Left renal pelvis (tissue), 4 donors: ENCODE measurements around the gene AOC2. TPM values are rescaled to one million over a fixed set of nuclear protein-coding genes. Genes with fewer than 3 reads are reported as not detected.
"Not testable (repeated sequence)": the region's sequence is repeated elsewhere in the genome, so short reads cannot be mapped to it uniquely, and the experiment has no call there.

Experiments
- DNase-seq, 4 donors: peaks; one replicate each; pipeline ENCODE4 v3.0.0-alpha.2; 2013; ENCODE audit warnings: low read depth in 4 of 4, low spot score in 3 of 4
- polyA plus RNA-seq, 4 donors: library from polyadenylated mRNA; unstranded; fragments of 120-200 nt; gene quantifications; one replicate each; pipeline ENCODE4 v1.2.1, GENCODE V29; 2013; ENCODE audit not compliant: insufficient read length in 4 of 4

Gene AOC2
- polyA plus RNA-seq, 4 donors: 0.79 to 1.9 (median 1.5) TPM

DNA sequence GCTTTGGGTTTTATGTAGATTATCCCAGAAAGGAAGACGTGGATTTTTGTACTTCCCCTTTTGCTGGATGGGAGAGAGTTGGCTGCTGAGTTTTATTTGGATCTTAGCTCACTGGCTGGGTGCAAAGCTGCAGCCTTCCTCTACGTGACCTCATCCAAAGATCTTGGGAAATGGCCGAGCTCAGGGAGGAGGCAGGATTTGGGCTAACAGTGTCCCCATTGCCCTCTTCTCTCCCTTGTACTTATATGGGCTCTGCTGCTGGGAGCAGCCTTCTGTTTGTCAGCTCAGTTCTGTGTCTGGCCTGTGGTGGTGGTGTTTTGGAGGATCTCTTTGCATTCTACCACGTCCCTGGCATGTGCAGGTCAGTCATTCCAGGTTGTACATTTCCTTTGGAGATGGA is 8.6 kb downstream of the AOC2 start:
- DNase-seq: no peak

DNA sequence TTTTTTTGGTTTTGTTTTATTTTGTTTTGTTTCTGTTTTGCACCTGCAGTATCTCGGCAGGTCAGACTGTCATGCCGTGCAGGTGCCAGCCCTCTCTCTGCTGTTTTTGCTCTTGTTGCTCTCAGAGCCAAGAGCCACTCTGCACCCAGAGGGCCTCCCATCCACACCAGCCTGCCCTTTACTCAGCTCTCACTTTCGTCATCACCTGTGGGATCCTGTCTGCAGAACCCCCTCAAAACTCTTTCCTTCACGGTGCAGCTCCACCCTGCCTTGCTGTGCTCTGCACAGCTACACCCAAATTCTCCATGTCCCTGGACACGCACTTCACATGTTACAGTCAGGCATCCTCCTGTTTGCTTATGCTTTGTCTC is 9.2 kb downstream of the AOC2 start:
- no peak for DNase-seq

DNA sequence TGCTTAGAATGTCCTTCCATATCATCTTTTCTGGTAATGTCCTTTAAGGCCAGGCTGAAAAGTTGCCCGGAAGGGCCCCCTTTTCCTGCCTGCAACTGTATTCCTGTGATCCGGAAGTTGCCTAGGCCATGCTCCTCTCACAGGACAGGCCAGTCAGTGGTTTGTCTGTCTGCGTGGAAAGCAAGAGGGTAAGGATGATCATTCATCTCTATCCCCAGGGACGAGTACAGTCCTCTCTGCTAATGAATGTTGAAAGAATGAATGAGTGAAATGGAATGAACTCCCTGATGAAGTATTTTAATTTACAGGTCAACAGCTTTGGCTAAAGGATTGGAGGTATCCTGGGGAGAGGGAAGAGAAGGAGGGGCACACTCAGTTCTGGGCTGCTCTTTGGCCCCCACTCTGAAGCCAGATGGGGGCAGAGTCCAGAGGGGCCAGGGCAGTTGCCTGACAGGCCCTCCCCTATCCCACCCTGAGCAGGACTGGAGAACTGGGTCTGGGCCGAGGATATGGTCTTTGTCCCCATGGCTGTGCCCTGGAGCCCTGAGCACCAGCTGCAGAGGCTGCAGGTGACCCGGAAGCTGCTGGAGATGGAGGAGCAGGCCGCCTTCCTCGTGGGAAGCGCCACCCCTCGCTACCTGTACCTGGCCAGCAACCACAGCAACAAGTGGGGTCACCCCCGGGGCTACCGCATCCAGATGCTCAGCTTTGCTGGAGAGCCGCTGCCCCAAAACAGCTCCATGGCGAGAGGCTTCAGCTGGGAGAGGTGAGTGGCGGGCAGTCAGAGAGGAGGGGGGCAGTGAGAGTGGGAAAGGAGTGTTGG is 9.8 kb downstream of the AOC2 start:
- no peak for DNase-seq

DNA sequence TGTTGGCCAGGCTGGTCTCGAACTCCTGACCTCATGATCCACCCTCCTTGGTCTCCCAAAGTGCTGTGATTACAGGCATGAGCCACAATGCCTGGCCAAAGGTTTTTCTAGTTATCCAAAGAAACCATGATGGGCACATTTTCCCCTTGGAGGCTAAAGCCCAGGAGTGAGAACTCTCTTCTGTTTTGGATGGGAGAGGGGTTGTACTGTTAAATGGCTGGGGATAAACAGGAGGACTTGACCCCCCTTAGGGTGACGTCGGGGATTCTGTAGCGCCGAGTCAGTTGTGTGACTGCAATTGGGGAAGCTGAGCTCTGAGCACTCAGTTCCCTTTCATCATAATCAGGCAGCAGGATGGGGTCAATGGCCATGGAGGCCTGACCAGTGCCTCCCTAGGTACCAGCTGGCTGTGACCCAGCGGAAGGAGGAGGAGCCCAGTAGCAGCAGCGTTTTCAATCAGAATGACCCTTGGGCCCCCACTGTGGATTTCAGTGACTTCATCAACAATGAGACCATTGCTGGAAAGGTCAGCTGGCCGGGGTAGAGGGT is 10.7 kb downstream of the AOC2 start:
- DNase-seq: no peak

DNA sequence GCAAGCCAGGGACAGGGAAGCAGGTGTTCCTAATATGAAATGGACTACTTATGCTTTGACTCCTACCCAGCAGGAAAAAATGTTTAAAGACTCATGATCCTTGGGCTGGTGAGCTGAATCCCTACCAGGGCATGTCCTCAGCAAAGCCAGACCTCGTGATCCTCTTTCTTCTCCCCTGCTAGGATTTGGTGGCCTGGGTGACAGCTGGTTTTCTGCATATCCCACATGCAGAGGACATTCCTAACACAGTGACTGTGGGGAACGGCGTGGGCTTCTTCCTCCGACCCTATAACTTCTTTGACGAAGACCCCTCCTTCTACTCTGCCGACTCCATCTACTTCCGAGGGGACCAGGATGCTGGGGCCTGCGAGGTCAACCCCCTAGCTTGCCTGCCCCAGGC is 11.7 kb downstream of the AOC2 start:
- DNase-seq: not testable (repeated sequence)

DNA sequence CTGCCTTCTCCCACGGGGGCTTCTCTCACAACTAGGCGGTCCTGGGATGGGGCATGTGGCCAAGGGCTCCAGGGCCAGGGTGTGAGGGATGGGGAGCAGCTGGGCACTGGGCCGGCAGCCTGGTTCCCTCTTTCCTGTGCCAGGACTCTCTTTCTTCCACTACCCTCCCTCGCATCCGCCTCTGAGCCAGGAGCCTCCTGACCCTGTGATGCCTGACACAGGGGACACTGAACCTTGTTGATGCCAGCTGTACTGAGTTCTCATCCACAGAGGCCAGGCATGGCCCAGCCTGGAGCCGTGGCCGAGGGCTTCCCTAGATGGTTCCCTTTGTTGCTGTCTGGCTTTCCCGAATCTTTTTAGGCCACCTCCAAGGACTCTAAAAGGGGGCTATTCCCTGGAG is 12.1 kb downstream of the AOC2 start:
- DNase-seq: not testable (repeated sequence)

DNA sequence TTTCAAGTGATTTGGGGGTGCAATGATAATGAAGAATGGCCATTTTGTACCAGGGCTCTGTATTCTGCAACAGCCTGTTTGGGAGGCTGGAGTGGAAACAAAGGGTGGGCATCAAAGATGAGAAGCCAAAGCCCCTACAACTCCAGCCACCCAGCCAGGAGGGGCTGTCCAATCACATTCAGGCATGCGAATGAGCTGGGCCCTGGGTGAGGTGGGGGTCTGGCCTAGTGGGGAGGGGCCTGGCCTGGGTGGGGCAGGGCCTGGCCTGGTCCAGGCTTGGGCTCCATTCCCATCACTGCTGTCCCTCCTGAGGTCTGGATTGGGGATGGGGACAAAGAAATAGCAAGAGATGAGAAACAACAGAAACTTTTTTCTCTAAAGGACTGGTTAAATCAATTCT is 13.0 kb downstream of the AOC2 start:
- no peak for DNase-seq

DNA sequence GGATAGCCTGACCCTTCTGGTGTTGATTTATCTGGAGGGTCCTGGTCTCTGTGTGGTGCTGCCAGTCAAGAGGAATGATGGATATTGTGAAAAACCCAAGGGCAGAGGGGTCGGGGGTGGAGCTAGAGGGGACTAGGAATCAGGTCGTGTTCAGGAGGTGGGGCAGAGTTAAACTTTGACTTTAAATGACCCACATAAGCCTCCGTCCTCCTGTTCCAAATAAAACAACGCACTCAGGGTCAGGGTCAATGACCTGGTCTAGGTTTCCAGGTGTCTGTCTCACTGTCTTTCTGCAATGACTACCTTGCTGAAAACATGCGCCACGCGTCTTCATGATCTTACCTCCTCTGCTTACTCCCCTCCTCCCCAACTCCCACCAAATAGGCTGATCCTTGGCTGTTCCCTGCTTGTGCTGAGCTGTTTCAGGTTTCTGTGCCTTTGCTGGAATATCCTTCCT is 21.3 kb downstream of the AOC2 start:
- DNase-seq: no peak

DNA sequence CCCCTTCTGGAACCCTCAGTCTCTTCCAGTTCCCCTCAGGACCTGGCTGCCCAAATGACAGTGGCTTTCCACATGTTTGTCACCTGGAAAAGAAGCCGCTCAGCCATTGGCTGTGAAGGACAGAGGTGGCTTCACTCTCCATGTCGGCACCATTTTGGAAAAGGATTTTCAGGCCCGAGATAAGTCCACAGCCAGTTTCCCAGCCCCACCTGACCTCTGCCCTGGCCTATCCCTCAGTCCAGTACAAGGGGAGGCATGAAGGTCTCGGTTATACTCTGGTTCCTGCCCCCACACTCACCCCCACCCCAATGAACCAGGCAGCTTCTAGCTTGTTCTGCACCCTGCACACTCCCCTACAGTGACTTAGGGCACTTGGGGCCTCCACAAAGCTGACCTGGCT is 21.8 kb downstream of the AOC2 start:
- no peak for DNase-seq

DNA sequence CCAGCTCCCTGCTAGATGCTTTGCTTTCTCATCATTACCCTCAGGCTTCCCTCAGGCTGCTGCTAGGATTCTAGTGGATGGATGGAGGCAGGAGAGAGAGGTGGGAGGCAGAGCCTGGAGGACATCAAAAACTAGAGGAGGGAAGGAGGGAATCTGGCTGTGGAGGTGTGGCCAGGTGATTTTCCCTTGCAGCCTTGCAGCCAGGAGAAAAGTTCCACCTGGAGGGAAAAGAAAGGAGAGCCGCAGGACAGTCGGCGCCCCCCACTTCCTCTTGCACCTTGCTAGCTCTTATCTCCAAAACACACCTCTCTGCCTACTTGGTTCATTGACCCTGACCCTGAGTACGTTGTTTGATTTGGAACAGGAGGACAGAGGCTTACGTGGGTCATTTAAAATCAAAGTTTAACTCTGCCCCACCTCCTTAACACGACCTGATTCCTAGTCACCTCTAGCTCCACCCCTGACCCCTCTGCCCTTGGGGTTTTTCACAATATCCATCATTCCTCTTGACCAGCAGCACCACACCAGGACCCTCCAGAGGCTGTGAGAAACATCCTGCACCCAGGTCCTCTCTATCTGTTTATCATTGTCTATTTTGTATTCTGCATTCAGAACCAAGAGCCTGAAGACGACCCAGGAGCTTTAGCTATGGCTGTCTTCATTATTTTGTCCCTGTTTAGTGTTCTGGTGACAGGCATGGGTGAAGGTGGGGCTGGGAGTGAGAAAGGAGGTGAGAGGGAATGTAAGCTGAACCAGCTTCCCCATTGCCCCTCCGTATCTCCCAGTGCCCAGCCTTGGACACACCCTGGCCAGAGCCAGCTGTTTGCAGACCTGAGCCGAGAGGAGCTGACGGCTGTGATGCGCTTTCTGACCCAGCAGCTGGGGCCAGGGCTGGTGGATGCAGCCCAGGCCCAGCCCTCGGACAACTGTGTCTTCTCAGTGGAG is 22.5 kb downstream of the AOC2 start:
- no peak for DNase-seq

DNA sequence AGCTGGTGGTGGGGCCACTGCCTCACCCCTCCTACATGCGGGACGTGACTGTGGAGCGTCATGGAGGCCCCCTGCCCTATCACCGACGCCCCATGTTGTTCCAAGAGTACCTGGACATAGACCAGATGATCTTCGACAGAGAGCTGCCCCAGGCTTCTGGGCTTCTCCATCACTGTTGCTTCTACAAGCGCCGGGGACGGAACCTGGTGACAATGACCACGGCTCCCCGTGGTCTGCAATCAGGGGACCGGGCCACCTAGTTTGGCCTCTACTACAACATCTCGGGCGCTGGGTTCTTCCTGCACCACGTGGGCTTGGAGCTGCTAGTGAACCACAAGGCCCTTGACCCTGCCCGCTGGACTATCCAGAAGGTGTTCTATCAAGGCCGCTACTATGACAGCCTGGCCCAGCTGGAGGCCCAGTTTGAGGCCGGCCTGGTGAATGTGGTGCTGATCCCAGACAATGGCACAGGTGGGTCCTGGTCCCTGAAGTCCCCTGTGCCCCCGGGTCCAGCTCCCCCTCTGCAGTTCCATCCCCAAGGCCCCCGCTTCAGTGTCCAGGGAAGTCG is 23.4 kb downstream of the AOC2 start:
- DNase-seq: not testable (repeated sequence)

DNA sequence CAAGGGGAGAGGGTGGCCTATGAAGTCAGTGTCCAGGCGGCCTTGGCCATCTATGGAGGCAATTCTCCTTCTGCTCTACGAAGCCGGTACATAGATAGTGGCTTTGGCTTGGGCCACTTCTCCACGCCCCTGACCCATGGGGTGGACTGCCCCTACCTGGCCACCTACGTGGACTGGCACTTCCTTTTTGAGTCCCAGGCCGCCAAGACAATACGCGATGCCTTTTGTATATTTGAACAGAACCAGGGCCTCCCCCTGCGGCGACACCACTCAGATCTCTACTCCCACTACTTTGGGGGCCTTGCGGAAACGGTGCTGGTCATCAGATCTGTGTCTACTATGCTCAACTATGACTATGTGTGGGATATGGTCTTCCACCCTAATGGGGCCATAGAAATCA is 24.0 kb downstream of the AOC2 start:
- DNase-seq: no peak

DNA sequence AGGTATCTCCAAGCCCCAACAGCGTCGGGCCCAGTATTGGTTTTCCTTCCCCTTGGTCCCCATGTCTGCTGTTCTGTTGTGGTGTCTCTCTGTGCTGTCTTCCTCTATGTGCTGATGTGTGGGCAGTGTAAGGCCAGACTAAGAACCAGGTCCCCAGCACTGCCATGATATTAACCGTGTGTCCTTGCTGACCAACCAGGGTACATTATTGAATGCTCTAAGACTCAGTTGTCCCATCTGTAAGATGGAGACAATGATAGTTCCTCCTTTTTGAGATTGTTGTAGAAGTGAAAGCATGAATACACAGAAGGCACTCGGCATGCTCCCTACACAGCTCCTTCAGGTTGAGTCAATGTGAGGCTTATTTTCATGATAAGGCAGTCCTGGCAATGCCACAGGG is 27.3 kb downstream of the AOC2 start:
- DNase-seq: no peak

DNA sequence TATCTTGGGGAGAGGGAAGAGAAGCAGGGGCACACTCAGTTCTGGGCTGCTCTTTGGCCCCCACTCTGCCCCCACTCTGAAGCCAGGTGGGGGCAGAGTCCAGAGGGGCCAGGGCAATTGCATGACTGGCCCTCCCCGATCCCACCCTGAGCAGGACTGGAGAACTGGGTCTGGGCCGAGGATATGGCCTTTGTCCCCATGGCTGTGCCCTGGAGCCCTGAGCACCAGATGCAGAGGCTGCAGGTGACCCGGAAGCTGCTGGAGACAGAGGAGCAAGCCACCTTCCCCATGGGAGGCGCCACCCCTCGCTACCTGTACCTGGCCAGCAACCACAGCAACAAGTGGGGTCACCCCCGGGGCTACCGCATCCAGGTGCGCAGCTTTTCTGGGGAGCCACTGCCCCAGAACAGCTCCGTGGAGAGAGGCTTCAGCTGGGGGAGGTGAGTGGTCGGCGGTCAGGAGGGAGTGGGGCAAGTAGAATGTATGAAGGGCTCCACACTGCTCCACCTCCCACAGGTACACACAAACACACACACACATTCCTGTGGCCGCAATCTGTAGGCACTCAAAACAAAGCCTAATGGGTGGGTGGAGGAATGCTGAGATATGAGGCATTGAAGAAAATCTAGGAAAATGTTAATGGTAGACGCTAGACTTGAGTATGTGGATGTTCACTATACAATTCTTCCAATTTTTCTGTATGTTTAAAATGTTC is 28.0 kb downstream of the AOC2 start:
- DNase-seq: no peak

DNA sequence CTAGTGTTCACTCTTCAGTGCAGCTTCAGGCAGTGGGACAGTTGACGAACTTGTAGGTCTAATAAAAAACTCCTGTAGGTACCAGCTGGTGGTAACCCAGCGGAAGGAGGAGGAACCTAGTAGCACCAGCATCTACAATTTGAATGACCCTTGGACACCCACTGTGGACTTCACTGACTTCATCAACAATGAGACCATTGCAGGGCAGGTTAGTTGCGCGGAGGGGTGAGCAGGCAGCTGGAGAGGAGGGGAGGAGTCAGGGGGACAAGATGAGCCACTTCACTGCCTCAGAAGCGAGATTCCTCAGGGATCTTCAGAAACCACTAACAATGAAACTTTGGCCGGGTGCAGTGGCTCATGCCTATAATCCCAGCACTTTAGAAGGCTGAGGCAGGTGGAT is 28.9 kb downstream of the AOC2 start:
- no peak for DNase-seq

DNA sequence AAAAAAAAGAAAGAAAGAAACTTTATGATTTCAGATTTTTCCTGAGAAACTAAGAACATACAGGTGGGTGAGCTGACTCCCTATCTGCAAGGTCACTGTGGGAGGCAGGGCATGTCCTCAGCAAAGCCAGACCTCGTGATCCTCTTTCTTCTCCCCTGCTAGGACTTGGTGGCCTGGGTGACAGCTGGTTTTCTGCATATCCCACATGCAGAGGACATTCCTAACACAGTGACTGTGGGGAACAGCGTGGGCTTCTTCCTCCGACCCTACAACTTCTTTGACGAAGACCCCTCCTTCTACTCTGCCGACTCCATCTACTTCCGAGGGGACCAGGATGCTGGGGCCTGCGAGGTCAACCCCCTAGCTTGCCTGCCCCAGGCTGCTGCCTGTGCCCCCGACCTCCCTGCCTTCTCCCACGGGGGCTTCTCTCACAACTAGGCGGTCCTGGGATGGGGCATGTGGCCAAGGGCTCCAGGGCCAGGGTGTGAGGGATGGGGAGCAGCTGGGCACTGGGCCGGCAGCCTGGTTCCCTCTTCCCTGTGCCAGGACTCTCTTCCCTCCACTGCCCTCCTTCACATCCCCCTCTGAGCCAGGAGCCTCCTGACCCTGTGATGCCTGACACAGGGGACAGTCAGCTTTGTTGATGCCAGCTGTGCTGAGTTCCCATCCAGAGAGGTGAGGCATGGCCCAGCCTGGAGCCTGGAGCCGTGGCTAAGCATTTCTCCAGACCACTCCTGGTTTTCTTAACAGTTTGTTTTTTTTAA is 29.7 kb downstream of the AOC2 start:
- not testable (repeated sequence) for DNase-seq

DNA sequence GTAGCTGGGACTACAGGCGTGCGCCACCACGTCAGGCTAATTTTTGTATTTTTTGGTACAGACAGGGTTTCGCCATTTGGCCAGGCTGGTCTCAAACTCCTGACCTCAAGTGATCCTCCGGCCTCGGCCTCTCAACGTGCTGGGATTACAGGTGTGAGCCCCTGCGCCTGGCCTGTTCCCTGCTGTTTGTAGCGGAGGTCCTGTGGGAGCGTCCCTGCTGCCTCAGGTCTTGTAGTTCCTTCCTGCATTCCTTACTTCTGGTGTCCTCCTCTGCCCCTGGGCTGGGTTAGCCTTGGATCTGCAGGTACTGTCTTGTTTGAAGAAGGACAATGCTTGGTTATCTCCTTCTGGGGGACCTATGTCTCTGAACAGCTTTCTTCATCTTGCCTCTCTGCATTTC is 32.7 kb downstream of the AOC2 start:
- DNase-seq: no peak

DNA sequence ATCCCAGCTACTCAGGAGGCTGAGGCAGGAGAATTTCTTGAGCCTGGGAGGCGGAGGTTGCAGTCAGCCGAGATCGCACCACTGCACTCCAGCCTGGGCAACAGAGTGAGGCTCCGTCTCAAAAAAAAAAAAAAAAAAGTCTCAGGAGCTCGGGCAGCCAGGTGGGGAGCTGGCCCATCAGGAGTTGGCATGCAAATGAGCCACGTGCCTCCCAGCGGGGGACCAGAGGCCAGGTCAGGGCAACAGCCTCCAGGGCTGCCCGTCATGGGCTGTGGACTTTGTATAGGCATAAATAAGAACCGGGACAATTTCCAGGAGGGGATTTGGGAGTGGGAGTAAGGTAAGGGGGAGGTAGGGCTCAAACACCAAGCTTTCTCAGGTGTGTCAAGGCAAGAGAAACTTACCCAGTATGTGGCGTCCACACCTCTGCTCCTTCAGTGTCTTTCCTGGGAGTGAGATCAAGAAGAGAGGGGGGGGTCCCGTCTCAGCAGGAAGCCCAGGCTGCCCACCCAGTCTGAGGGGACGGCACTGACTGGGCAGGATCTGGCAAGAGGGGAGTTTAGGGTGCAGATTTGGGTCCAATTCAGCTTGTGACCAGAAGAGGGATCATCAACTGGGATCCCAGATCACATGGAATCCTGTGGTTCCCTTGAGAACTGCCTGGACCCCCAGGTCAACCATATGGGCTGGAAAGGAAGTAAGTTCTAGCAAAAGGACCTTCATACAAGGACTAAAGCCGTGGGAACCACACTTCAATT is 33.9 kb downstream of the AOC2 start:
- no peak for DNase-seq
